SK-N-MC (cell line): ENCODE results near the gene KCNQ1.

ENCODE experiments used
- EZH2 ChIP-seq: fragments of 200-600 bp; sonication (generic); IDR thresholded peaks from one replicate; pipeline ENCODE4 v1.6.1; 2017; ENCODE audit warnings: antibody characterized with exemption
- POLR2AphosphoS5 ChIP-seq: IDR thresholded peaks from 2 replicates; pipeline ENCODE4 v1.6.1; 2012; ENCODE audit warnings: mild to moderate bottlenecking, low read depth, low read length, borderline replicate concordance

- TF ChIP-seq EZH2 (no peak), POLR2AphosphoS5 (no peak)
Observed at GRCh38 chr11:2517386-2518064, 72.7 kb downstream of the KCNQ1 start.
